Retinal pigment epithelial cell (primary cell): Measurements from ENCODE around the gene KRT12.
A peak's percentile ranks its signal among the peaks of the same experiment; 100 is the strongest.
"Not testable (repeated sequence)": the region's sequence is repeated elsewhere in the genome, so short reads cannot be mapped to it uniquely, and the experiment has no call there.

Source experiments
- DNase-seq: peaks from one replicate; pipeline ENCODE4 v3.0.0-alpha.2; 2010; ENCODE audit warnings: low read depth
- H3K4me3 ChIP-seq: 2 replicates; pipeline ENCODE4 v1.5.1; 2011; ENCODE audit warnings: mild to moderate bottlenecking, low read length, control low read depth, moderate library complexity
- TF ChIP-seq, protein P1 (sequence below): conservative IDR thresholded peaks from 2 replicates; pipeline ENCODE4 v1.5.1; 2011; ENCODE audit warnings: low read depth, low read length, control low read depth, inconsistent platforms

Gene KRT12

DNA sequence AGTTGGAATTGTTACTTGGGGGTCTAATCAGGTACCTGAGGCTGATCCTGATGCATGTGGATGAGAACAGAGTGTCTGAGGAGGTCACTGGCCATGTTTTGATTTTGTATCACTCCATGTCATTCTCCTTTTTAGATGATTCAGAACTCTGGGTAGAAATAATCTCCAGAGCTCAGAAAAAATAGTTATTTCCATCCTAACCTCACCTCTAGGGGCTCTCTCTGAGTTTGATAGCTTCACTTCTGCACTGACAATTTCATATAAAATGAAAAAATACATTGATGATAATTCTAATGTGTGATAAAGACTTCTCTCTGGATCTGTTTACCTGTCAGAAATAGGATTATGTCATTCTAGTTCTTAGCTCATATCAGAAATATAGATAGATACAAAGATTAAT, 6.2 kb upstream of the KRT12 start:
- H3K4me3 ChIP-seq = no peak overlapping the region
- TF ChIP-seq, protein P1, sequence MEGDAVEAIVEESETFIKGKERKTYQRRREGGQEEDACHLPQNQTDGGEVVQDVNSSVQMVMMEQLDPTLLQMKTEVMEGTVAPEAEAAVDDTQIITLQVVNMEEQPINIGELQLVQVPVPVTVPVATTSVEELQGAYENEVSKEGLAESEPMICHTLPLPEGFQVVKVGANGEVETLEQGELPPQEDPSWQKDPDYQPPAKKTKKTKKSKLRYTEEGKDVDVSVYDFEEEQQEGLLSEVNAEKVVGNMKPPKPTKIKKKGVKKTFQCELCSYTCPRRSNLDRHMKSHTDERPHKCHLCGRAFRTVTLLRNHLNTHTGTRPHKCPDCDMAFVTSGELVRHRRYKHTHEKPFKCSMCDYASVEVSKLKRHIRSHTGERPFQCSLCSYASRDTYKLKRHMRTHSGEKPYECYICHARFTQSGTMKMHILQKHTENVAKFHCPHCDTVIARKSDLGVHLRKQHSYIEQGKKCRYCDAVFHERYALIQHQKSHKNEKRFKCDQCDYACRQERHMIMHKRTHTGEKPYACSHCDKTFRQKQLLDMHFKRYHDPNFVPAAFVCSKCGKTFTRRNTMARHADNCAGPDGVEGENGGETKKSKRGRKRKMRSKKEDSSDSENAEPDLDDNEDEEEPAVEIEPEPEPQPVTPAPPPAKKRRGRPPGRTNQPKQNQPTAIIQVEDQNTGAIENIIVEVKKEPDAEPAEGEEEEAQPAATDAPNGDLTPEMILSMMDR = no peak
- no peak for DNase-seq

DNA sequence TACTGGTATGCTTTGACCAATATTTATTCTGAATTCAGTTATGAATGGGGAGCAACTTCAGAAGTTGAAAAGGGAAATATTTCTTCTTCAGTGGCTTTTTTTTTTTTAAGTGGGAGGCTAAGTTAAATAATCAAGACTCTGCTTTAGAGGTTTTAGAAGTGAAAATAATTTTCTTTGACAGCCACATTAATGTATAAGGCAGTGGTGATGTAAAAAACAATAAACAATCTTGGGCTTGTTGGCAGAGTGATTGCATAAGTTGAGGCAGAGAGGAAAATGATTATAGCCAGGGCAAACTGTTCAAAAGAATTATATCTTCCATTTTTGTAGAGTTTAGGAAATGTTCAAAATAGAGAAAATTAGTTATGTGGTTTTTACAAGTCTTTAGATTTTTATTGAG, 5.4 kb upstream of the KRT12 start:
- DNase-seq = no peak
- no peak overlapping the region for H3K4me3 ChIP-seq
- TF ChIP-seq, protein P1 = no peak

DNA sequence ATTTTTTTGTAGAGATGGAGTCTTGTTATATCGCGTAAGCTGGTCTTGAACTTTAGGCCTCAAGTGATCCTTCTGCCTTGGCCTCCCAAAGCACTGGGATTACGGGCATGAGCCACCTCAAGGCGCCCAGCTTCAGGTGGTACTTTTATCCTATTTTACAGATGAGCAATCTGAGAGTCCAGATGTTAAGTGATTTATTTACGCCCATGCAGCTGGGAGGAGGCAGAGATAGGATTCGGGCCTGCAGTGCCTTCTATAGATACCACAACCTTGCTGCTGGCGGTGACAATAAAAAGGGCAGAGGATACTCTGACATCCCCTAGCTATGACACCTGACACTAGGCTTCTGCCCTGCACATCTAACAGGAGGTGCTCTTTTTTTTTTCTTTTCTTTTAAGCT, 4.3 kb upstream of the KRT12 start:
- no peak overlapping the region for H3K4me3 ChIP-seq
- TF ChIP-seq, protein P1 = no peak
- DNase-seq = no peak

- TF ChIP-seq, protein P1 = no peak
- no peak for DNase-seq
- H3K4me3 ChIP-seq = no peak overlapping the region
Measured at GRCh38 chr17:40870136-40870535, 3.1 kb upstream of the KRT12 start.

DNA sequence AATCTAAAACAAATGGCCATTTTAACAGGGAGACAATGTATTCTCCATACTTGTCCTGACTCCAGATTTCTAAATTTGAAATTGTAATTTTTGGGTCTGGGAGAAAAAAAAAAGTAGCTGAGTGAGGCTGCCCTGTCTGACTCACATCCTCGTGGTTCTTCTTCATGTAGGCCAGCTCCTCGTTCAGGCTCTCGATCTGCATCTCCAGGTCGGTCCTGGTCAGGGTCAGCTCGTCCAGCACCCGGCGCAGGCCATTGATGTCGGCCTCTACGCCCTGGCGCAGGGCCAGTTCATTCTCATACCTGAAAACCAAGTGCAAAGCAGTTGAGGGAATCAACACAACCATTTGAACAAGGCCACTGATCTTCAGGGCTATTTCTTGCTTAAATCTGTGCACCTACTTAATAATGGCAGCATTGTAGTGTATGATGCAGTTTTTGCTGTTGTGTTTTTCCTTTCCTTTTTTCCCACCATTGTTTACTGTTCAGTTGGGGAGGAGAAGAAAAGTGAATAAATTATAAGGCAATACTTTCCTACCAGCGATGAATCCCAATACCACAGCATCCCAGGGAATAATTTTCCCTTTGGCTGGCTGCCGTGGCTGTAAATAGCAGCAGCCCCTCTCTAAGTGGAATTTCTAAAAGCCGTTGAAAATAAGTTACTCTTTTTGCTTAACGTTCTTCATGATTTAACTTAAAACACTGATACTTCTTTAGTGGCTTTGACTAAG, 2.2 kb downstream of the KRT12 start:
- no peak overlapping the region for H3K4me3 ChIP-seq
- DNase-seq = no peak
- TF ChIP-seq, protein P1 = no peak

GRCh38 chr17:40862985-40863733, 3.9 kb downstream of the KRT12 start:
- TF ChIP-seq, protein P1 = peak; percentile 56
- DNase-seq = no peak
- no peak overlapping the region for H3K4me3 ChIP-seq

- no peak overlapping the region for H3K4me3 ChIP-seq
- TF ChIP-seq, protein P1 = no peak
- peak; percentile 7 for DNase-seq
Measured at GRCh38 chr17:40859536-40859935, 7.5 kb downstream of the KRT12 start.

GRCh38 chr17:40858667-40859066, 8.4 kb downstream of the KRT12 start:
- DNase-seq, H3K4me3 ChIP-seq: not testable (repeated sequence)
